Measurements from ENCODE around the gene KRTAP13-1. TPM values are rescaled to one million over a fixed set of nuclear protein-coding genes. Genes with fewer than 3 reads are reported as not detected.

KRTAP13-1 gene
- total and polyA plus RNA-seq, 9 donors: not detected

Other genes with a start within 250 kb of the KRTAP13-1 start
- not detected for gene CLDN17, start 229.2 kb upstream of the KRTAP13-1 start, total RNA-seq
- not detected for gene CLDN17, start 229.2 kb upstream of the KRTAP13-1 start, polyA plus RNA-seq (ENCODE audit: insufficient read depth in 1 of 8, insufficient read length in 8 of 8, low replicate concordance in 1 of 8)
- not detected for gene CLDN8, start 179.9 kb upstream of the KRTAP13-1 start, total RNA-seq
- 1 to 10 TPM in 1 of 8 donors, under 1 TPM in 1, not detected in 6; 0.19 to 2.5 TPM for gene CLDN8, start 179.9 kb upstream of the KRTAP13-1 start, polyA plus RNA-seq (ENCODE audit: insufficient read depth in 1 of 8, insufficient read length in 8 of 8, low replicate concordance in 1 of 8)
- gene KRTAP24-1, start 113.1 kb upstream of the KRTAP13-1 start, total RNA-seq: not detected
- not detected for gene KRTAP24-1, start 113.1 kb upstream of the KRTAP13-1 start, polyA plus RNA-seq (ENCODE audit: insufficient read depth in 1 of 8, insufficient read length in 8 of 8, low replicate concordance in 1 of 8)
- not detected for gene KRTAP25-1, start 106.5 kb upstream of the KRTAP13-1 start, total RNA-seq
- gene KRTAP25-1, start 106.5 kb upstream of the KRTAP13-1 start, polyA plus RNA-seq (ENCODE audit: insufficient read depth in 1 of 8, insufficient read length in 8 of 8, low replicate concordance in 1 of 8): not detected
- not detected for gene KRTAP26-1, start 75.7 kb upstream of the KRTAP13-1 start, total RNA-seq
- gene KRTAP26-1, start 75.7 kb upstream of the KRTAP13-1 start, polyA plus RNA-seq (ENCODE audit: insufficient read depth in 1 of 8, insufficient read length in 8 of 8, low replicate concordance in 1 of 8): not detected
- gene KRTAP27-1, start 58.3 kb upstream of the KRTAP13-1 start, total RNA-seq: not detected
- gene KRTAP27-1, start 58.3 kb upstream of the KRTAP13-1 start, polyA plus RNA-seq (ENCODE audit: insufficient read depth in 1 of 8, insufficient read length in 8 of 8, low replicate concordance in 1 of 8): not detected
- gene KRTAP23-1, start 47.4 kb upstream of the KRTAP13-1 start, total RNA-seq: not detected
- gene KRTAP23-1, start 47.4 kb upstream of the KRTAP13-1 start, polyA plus RNA-seq (ENCODE audit: insufficient read depth in 1 of 8, insufficient read length in 8 of 8, low replicate concordance in 1 of 8): under 1 TPM in 1 of 8 donors, not detected in 7; 0.69 TPM
- gene KRTAP13-2, start 23.8 kb upstream of the KRTAP13-1 start, total RNA-seq: not detected
- not detected for gene KRTAP13-2, start 23.8 kb upstream of the KRTAP13-1 start, polyA plus RNA-seq (ENCODE audit: insufficient read depth in 1 of 8, insufficient read length in 8 of 8, low replicate concordance in 1 of 8)
- gene KRTAP13-3, start 29.9 kb downstream of the KRTAP13-1 start, total RNA-seq: not detected
- gene KRTAP13-3, start 29.9 kb downstream of the KRTAP13-1 start, polyA plus RNA-seq (ENCODE audit: insufficient read depth in 1 of 8, insufficient read length in 8 of 8, low replicate concordance in 1 of 8): not detected
- not detected for gene KRTAP13-4, start 34.2 kb downstream of the KRTAP13-1 start, total RNA-seq
- gene KRTAP13-4, start 34.2 kb downstream of the KRTAP13-1 start, polyA plus RNA-seq (ENCODE audit: insufficient read depth in 1 of 8, insufficient read length in 8 of 8, low replicate concordance in 1 of 8): not detected
- gene KRTAP15-1, start 44.2 kb downstream of the KRTAP13-1 start, total RNA-seq: not detected
- gene KRTAP15-1, start 44.2 kb downstream of the KRTAP13-1 start, polyA plus RNA-seq (ENCODE audit: insufficient read depth in 1 of 8, insufficient read length in 8 of 8, low replicate concordance in 1 of 8): not detected
- not detected for gene KRTAP19-1, start 84.3 kb downstream of the KRTAP13-1 start, total RNA-seq
- gene KRTAP19-1, start 84.3 kb downstream of the KRTAP13-1 start, polyA plus RNA-seq (ENCODE audit: insufficient read depth in 1 of 8, insufficient read length in 8 of 8, low replicate concordance in 1 of 8): not detected
- gene KRTAP19-2, start 91.4 kb downstream of the KRTAP13-1 start, total RNA-seq: not detected
- not detected for gene KRTAP19-2, start 91.4 kb downstream of the KRTAP13-1 start, polyA plus RNA-seq (ENCODE audit: insufficient read depth in 1 of 8, insufficient read length in 8 of 8, low replicate concordance in 1 of 8)
- gene KRTAP19-3, start 96.0 kb downstream of the KRTAP13-1 start, total RNA-seq: not detected
- not detected for gene KRTAP19-3, start 96.0 kb downstream of the KRTAP13-1 start, polyA plus RNA-seq (ENCODE audit: insufficient read depth in 1 of 8, insufficient read length in 8 of 8, low replicate concordance in 1 of 8)
- not detected for gene KRTAP19-4, start 101.1 kb downstream of the KRTAP13-1 start, total RNA-seq
- not detected for gene KRTAP19-4, start 101.1 kb downstream of the KRTAP13-1 start, polyA plus RNA-seq (ENCODE audit: insufficient read depth in 1 of 8, insufficient read length in 8 of 8, low replicate concordance in 1 of 8)
- gene KRTAP19-5, start 106.1 kb downstream of the KRTAP13-1 start, total RNA-seq: not detected
- not detected for gene KRTAP19-5, start 106.1 kb downstream of the KRTAP13-1 start, polyA plus RNA-seq (ENCODE audit: insufficient read depth in 1 of 8, insufficient read length in 8 of 8, low replicate concordance in 1 of 8)
- gene KRTAP19-6, start 145.8 kb downstream of the KRTAP13-1 start, total RNA-seq: not detected
- not detected for gene KRTAP19-6, start 145.8 kb downstream of the KRTAP13-1 start, polyA plus RNA-seq (ENCODE audit: insufficient read depth in 1 of 8, insufficient read length in 8 of 8, low replicate concordance in 1 of 8)
- not detected for gene KRTAP19-7, start 165.3 kb downstream of the KRTAP13-1 start, total RNA-seq
- gene KRTAP19-7, start 165.3 kb downstream of the KRTAP13-1 start, polyA plus RNA-seq (ENCODE audit: insufficient read depth in 1 of 8, insufficient read length in 8 of 8, low replicate concordance in 1 of 8): not detected
- gene KRTAP22-2, start 194.4 kb downstream of the KRTAP13-1 start, total RNA-seq: not detected
- gene KRTAP22-2, start 194.4 kb downstream of the KRTAP13-1 start, polyA plus RNA-seq (ENCODE audit: insufficient read depth in 1 of 8, insufficient read length in 8 of 8, low replicate concordance in 1 of 8): not detected
- gene KRTAP6-3, start 196.4 kb downstream of the KRTAP13-1 start, total RNA-seq: not detected
- gene KRTAP6-3, start 196.4 kb downstream of the KRTAP13-1 start, polyA plus RNA-seq (ENCODE audit: insufficient read depth in 1 of 8, insufficient read length in 8 of 8, low replicate concordance in 1 of 8): not detected
- not detected for gene KRTAP6-2, start 202.9 kb downstream of the KRTAP13-1 start, total RNA-seq
- gene KRTAP6-2, start 202.9 kb downstream of the KRTAP13-1 start, polyA plus RNA-seq (ENCODE audit: insufficient read depth in 1 of 8, insufficient read length in 8 of 8, low replicate concordance in 1 of 8): not detected
- gene KRTAP22-1, start 205.1 kb downstream of the KRTAP13-1 start, total RNA-seq: not detected
- gene KRTAP22-1, start 205.1 kb downstream of the KRTAP13-1 start, polyA plus RNA-seq (ENCODE audit: insufficient read depth in 1 of 8, insufficient read length in 8 of 8, low replicate concordance in 1 of 8): not detected
- gene KRTAP6-1, start 217.9 kb downstream of the KRTAP13-1 start, total RNA-seq: not detected
- gene KRTAP6-1, start 217.9 kb downstream of the KRTAP13-1 start, polyA plus RNA-seq (ENCODE audit: insufficient read depth in 1 of 8, insufficient read length in 8 of 8, low replicate concordance in 1 of 8): not detected
- not detected for gene KRTAP20-1, start 220.4 kb downstream of the KRTAP13-1 start, total RNA-seq
- not detected for gene KRTAP20-1, start 220.4 kb downstream of the KRTAP13-1 start, polyA plus RNA-seq (ENCODE audit: insufficient read depth in 1 of 8, insufficient read length in 8 of 8, low replicate concordance in 1 of 8)
- not detected for gene KRTAP20-4, start 224.6 kb downstream of the KRTAP13-1 start, total RNA-seq
- not detected for gene KRTAP20-4, start 224.6 kb downstream of the KRTAP13-1 start, polyA plus RNA-seq (ENCODE audit: insufficient read depth in 1 of 8, insufficient read length in 8 of 8, low replicate concordance in 1 of 8)
- not detected for gene KRTAP20-2, start 239.2 kb downstream of the KRTAP13-1 start, total RNA-seq
- gene KRTAP20-2, start 239.2 kb downstream of the KRTAP13-1 start, polyA plus RNA-seq (ENCODE audit: insufficient read depth in 1 of 8, insufficient read length in 8 of 8, low replicate concordance in 1 of 8): not detected
- not detected for gene KRTAP20-3, start 246.8 kb downstream of the KRTAP13-1 start, total RNA-seq
- gene KRTAP20-3, start 246.8 kb downstream of the KRTAP13-1 start, polyA plus RNA-seq (ENCODE audit: insufficient read depth in 1 of 8, insufficient read length in 8 of 8, low replicate concordance in 1 of 8): not detected